HFF-Myc (cell line): ENCODE measurements around the gene VCL.

Experiments used
- DNase-seq: peaks from one replicate; pipeline ENCODE4 v3.0.0-alpha.2; 2011; ENCODE audit warnings: low read depth; ENCODE audit errors: extremely low read depth
- H3K4me3 ChIP-seq: replicated peaks from 2 replicates; pipeline ENCODE4 v1.5.1; 2011; ENCODE audit warnings: low read depth, mild to moderate bottlenecking, control low read depth, low read length
- CTCF ChIP-seq: IDR thresholded peaks from 2 replicates; pipeline ENCODE4 v1.5.1; 2012; ENCODE audit warnings: mild to moderate bottlenecking, low read depth, low read length, control low read depth; ENCODE audit errors: missing control alignments

Gene VCL

GRCh38 chr10:74104996-74105395 lies 107.1 kb downstream of the VCL start:
- no peak overlapping the region for H3K4me3 ChIP-seq
- TF ChIP-seq CTCF = no peak
- no peak for DNase-seq

GRCh38 chr10:74107391-74107790 lies 109.5 kb downstream of the VCL start:
- no peak for TF ChIP-seq CTCF
- no peak for DNase-seq
- H3K4me3 ChIP-seq = no peak overlapping the region

- no peak overlapping the region for H3K4me3 ChIP-seq
- TF ChIP-seq CTCF = no peak
- no peak for DNase-seq
Measured at GRCh38 chr10:74109452-74109851, 111.5 kb downstream of the VCL start.

GRCh38 chr10:74110120-74110519 lies 112.2 kb downstream of the VCL start:
- no peak for DNase-seq
- H3K4me3 ChIP-seq = no peak overlapping the region
- no peak for TF ChIP-seq CTCF

GRCh38 chr10:74111799-74112198 lies 113.9 kb downstream of the VCL start:
- H3K4me3 ChIP-seq = no peak overlapping the region
- DNase-seq = no peak
- TF ChIP-seq CTCF = no peak

GRCh38 chr10:74113546-74113945 lies 115.6 kb downstream of the VCL start:
- DNase-seq = no peak
- no peak overlapping the region for H3K4me3 ChIP-seq
- TF ChIP-seq CTCF = no peak

- no peak for DNase-seq
- H3K4me3 ChIP-seq = no peak overlapping the region
- no peak for TF ChIP-seq CTCF
Measured at GRCh38 chr10:74114041-74114448, 116.1 kb downstream of the VCL start.
